Measurements from ENCODE around the gene RAB21.

RAB21 gene

DNA sequence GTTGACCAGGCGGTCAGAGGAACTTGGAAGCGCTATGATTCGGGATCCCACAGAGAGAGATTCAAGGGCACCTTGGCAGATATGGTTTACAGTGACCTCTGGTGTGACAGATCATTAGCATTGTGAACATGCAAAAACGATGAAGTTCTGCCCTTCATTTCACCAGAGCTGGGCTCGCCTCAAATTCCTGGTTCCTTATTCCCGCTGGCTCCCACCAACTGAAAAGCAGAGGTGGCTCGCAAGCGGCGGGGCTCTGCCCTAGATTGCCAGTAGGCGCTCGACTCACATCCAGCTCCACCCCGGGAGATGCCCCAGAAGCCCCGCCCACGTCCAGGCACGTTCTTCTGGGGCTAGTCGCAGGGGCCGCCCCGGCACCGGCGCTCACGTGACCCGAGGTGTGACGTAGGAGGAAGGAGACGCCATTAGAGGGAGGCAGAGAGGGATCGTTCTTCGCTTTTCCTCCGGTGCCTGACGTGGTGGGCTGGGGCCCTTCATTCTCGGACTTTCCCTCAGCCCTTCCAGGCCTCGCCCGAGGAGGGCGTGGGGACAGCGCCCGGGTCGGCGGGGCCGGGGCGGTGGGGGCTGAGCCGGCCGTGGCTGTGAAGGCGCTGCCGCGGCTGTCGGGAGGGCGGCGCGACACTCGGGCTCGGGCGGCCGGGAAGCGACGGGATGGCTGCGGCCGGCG lies at the start of gene RAB21:
TSS of gene RAB21 (plus strand) at position 403 of the 685 bp plus-strand sequence. CDS start at position 670, 267 bp downstream.
- DNase-seq = peak; percentile 84 to 96 (median 94)

DNA sequence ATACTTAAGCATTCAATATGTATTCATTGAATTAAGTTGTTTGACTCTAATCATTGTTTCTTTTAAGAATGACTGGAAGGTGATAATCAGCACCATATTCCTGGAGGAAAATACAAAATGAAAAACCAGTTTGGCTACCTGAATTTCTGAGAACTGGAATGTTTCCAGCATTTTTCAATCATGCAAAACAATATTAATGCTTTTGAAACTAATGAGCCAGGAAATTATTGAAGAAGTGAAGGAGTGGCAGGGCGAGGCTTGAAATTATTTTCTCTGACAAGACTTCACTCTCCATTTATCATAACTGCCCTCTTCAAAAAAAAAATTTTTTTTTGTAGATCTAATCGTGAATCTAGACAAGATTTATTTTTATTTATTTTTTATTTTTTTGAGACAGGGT lies 49.7 kb upstream of the RAB21 start:
- DNase-seq = no peak

- DNase-seq = no peak
These were observed 46.0 kb upstream of the RAB21 start for GRCh38 chr12:71708658-71709057.

DNA sequence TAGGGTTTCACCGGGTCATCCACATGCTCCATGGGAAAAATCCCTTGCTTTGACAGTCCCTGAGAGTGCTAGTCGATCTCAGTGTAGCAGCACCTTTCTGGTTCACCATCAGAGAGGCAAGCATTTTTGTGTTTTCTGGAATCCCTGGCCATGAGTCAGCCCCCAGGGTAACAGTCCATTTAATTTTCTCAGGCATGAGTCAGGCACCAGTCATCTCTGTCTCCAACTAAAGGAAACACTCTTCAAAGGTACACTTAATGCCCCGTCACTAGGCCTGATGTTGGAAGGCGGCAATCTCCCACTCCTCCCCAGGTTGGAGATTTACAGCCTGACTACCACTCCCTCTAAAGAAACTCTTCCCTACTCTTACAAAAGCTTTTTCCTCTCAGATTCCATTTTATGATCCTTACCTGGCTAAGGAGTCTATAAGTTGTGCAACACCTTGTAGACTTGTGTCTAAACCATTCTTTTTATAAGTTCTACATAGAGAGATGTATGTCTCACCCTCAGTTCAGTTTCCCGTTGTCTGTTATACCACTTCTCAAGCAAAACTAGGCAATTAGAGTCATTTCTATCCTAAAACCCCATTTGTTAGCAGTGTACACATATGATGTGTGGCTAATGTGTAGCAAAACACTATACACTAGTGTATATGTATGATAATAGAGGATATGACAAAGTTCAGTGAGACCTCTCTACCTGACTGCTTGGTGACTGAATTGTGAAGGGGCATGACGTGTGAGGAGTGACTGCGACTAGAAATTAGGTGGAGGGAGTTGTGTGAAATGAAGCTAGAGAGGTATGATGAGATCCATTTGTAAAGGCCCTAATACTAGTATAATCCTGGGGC lies 44.2 kb upstream of the RAB21 start:
- DNase-seq = no peak

- no peak for DNase-seq
These were observed 36.1 kb upstream of the RAB21 start for GRCh38 chr12:71718611-71719010.

- no peak for DNase-seq
These were observed 34.9 kb upstream of the RAB21 start for GRCh38 chr12:71719647-71720370.

DNA sequence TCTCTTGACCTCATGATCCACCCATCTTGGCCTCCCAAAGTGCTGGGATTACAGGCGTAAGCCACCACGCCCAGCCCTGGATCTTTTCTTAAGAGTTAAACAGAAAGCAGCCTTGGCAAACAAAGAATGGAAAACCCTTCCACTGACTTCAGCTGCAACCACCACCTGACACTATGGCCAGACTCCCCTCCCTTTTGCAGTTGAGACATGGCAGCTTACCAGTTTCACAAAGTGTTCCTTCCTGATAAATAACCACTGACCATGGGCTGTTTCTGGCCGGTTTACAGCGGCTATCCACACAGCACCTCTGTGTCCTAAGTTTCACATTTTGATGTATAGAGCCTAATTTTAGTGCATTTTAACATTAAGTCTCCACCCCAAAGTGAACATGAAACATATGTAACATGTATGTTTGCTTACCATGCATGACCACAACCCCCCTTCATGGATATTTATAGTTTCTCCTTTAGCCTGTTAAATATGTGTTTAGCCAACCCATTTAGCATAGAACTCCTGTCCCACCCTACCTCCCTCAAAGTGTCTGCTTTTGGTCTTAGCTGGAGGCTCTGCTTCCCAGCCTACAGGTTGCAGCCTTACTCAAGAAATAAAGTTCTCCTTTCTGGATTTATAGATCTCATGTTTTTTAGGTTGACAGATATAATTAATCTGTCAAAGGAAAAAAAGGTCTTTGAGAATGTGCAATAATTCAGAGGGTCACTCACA lies 32.7 kb upstream of the RAB21 start:
- DNase-seq = no peak

- no peak for DNase-seq
These were observed 29.7 kb upstream of the RAB21 start for GRCh38 chr12:71725011-71725410.

- DNase-seq = no peak
These were observed 28.1 kb upstream of the RAB21 start for GRCh38 chr12:71726548-71726947.

- DNase-seq = no peak
These were observed 26.7 kb upstream of the RAB21 start for GRCh38 chr12:71727958-71728357.

GRCh38 chr12:71730936-71731335 lies 23.7 kb upstream of the RAB21 start:
- DNase-seq = no peak

DNA sequence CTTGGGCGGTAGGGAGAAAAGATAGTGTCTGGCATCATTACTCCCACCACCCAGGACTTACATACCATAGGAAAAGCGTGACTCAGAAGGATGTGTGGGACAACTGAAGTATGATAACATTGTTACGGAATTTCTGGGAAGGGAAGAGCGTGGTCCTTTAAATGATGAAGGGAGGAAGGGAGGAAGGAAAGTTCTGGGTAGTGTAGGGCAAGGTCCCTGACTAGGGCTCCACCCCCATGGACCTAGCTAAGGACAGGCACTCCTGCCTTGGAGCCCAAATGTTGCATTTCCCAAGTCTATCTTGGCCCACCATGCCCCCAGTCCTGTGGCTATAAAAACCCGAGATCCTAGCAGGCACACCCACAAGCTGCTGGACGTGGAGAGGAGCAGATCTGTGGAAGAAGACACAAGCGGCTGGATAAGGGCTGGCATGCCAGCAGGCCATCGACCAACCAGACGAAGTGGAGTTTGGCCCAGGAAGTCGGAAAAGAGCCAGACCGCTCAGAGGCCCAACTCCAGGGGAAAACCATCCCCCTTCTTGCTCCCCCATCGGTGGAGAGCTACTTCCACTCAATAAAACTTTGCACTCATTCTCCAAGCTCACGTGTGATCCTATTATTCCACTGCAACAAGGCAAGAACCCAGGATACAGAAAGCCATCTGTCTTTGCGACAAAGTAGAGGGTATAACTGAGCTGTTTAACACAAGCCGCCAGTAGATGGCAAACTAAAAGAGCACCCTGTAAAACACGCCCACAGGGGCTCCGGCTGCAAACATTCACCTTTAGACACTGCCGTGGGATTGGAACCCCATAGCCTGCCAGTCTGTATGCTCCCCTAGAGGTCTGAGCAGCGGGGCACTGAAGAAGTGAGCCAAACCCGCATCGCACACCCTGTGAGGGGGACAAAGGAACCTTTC lies 23.0 kb upstream of the RAB21 start:
- DNase-seq = no peak

- DNase-seq = no peak
These were observed 22.3 kb upstream of the RAB21 start for GRCh38 chr12:71732357-71732712.

- DNase-seq = no peak
These were observed 17.5 kb upstream of the RAB21 start for GRCh38 chr12:71737197-71737596.

DNA sequence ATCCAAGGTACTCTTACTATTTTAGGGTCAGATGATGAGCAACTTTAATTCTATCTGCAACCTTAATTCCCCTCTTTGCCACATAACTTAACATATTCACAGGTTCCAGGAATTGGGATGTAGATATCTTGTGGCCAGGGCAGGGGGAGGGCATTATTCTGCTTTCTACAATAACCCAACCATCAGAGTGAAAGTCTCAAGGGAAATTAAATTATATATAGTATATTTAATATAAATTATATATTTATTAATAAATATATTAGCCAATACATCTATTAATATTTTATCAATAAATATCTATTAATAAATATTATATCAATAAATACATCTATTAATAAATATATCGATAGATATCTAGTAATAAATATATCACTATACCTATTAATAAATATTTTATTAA lies 11.7 kb upstream of the RAB21 start:
- no peak for DNase-seq

DNA sequence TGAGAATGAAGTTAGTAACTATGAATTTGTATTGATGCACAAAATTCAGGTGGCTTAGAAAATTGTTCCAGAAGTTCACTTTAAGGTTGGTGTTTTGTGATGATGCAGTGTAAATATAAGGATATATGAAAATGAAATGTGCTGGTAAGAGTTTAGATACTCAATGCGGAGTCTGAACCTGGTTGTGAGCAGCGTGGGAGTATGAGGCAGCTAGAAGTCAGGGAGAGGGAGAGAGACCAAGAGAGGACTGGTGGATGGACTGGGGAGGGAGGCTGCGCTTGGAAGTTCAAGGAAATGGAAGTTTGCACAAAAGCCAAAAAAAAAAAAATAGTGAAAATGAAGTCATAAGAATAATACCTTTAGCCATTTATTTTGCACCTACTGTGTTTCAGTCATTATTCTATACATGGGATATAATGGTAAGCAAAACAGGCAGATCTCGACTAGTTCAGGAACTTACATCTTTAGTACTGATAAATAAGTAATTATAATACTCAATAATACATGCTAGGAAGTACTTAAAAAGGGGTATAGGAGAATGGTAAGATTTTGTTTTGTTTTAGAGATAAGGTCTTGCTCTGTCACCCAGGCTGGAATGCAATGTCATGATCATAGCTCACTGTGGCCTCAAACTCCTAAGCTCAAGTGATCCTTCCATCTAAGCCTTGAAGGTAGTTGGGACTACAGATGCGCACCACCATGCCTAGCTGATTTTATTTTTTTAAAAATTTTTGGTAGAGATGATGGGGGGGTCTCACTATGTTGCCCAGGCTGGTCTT lies 10.0 kb upstream of the RAB21 start:
- DNase-seq = no peak

- DNase-seq = peak in 10 of 14 donors; percentile 1 to 31 (median 10)
These were observed 7.6 kb upstream of the RAB21 start for GRCh38 chr12:71746974-71747611.

- DNase-seq = no peak
These were observed 6.4 kb upstream of the RAB21 start for GRCh38 chr12:71748081-71748850.

GRCh38 chr12:71749666-71750065 lies 5.0 kb upstream of the RAB21 start:
- no peak for DNase-seq
